Activated CD4-positive, alpha-beta memory T cell treated with anti-CD3 and anti-CD28 coated beads, Interleukin-2, amount 10 ng/mL, durations not matched to agents 7 days and 5 days (primary cell): ENCODE data around the gene NXN. TPM values are rescaled to one million over a fixed set of nuclear protein-coding genes. Genes with fewer than 3 reads are reported as not detected.
"Not testable (repeated sequence)": the region's sequence is repeated elsewhere in the genome, so short reads cannot be mapped to it uniquely, and the experiment has no call there.

Experiments
- CTCF ChIA-PET: fragments of 350-600 bp; sonication (Branson Sonifier 250); formaldehyde crosslinking; loops from one replicate; lab custom pipeline; 2021; ENCODE audit warnings: antibody characterized with exemption, inconsistent platforms; lab: Charles Lee
- POLR2A ChIA-PET: fragments of 350-600 bp; sonication (Branson Sonifier 250); formaldehyde crosslinking; loops from one replicate; lab custom pipeline; 2021; ENCODE audit warnings: antibody characterized with exemption; lab: Charles Lee
- DNase-seq: peaks from one replicate; pipeline ENCODE4 v3.0.0-alpha.2; 2020
- H3K27ac Mint-ChIP-seq: one replicate; pipeline ENCODE4 v1.8.0; 2021; ENCODE audit warnings: mild to moderate bottlenecking, mixed read lengths
- H3K27me3 Mint-ChIP-seq: one replicate; pipeline ENCODE4 v1.8.0; 2021; ENCODE audit warnings: mixed read lengths
- H3K36me3 Mint-ChIP-seq: one replicate; pipeline ENCODE4 v1.8.0; 2021; ENCODE audit warnings: low read depth, mixed read lengths
- H3K4me1 Mint-ChIP-seq: one replicate; pipeline ENCODE4 v1.8.0; 2021; ENCODE audit warnings: mixed read lengths
- H3K4me3 Mint-ChIP-seq: one replicate; pipeline ENCODE4 v1.8.0; 2021; ENCODE audit warnings: mild to moderate bottlenecking, mixed read lengths
- H3K9me3 Mint-ChIP-seq: one replicate; pipeline ENCODE4 v1.8.0; 2021; ENCODE audit warnings: mixed read lengths
- total RNA-seq, 2 experiments: library from RNA; stranded (reverse); gene quantifications; one replicate each; pipeline ENCODE4 v1.2.3, GENCODE V29; 2021

NXN gene
- total RNA-seq, 2 experiments from 2014 or later, result 0.23 to 0.30 TPM

DNA sequence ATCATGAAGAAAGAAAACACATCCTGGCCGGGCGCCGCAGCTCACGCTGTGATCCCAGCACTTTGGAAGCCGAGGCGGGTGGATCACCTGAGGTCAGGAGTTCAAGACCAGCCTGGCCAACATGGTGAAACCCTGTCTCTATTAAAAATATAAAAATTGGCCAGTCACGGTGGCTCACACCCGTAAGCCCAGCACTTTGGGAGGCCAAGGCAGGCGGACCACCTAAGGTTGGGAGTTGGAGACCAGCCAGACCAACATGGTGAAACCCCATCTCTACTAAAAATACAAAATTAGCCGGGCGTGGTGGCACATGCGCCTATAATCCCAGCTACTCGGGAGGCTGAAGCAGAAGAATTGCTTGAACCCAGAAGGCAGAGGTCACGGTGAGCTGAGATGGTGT, 7.7 kb downstream of the NXN start:
- CTCF ChIA-PET, result interaction anchor here (1.2 kb wide), 1 partner anchor 9 kb away, joined by 3 read pairs; no protein-coding TSS in a partner anchor

DNA sequence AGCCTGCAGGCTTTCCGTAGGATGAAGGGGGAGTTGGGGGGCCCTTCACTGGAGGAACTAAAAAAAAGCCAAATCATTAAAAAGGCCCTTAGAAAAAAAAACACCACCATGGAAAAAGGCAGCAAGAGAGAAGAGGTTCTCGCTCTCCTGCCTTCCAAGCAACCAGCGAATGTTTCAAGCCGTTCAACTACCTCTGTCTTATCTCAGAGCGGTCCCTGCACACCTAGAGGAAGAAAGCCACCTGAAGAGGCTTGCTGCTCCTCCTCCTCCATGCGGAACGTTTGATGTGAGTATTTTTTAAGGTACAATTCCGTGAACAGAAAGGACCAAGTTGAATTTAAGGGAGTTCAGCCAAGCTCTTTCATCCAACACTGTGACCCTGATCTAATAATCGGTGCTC, 9.2 kb downstream of the NXN start:
- Mint-ChIP-seq H3K4me1 (no peaks in the 10 kb centered on the region), H3K9me3 (no peaks in the 10 kb centered on the region), H3K36me3 (no peaks in the 10 kb centered on the region), H3K27me3 (peaks cover 23% of the 10 kb centered on the region), H3K4me3 (no peak overlapping the region), H3K27ac (no peak overlapping the region)
- no peak for DNase-seq
- CTCF ChIA-PET, result interaction anchor here (1.2 kb wide), 1 partner anchor 558 kb away, joined by 3 read pairs; no protein-coding TSS in a partner anchor
- POLR2A ChIA-PET, result no interaction called here

More for the DNA sequence above, 7.7 kb downstream of the NXN start:
- H3K27me3 Mint-ChIP-seq, result peaks cover 35% of the 10 kb centered on the region
- POLR2A ChIA-PET, DNase-seq, H3K36me3 Mint-ChIP-seq, H3K9me3 Mint-ChIP-seq, H3K4me1 Mint-ChIP-seq, H3K27ac Mint-ChIP-seq, H3K4me3 Mint-ChIP-seq: not testable (repeated sequence)

DNA sequence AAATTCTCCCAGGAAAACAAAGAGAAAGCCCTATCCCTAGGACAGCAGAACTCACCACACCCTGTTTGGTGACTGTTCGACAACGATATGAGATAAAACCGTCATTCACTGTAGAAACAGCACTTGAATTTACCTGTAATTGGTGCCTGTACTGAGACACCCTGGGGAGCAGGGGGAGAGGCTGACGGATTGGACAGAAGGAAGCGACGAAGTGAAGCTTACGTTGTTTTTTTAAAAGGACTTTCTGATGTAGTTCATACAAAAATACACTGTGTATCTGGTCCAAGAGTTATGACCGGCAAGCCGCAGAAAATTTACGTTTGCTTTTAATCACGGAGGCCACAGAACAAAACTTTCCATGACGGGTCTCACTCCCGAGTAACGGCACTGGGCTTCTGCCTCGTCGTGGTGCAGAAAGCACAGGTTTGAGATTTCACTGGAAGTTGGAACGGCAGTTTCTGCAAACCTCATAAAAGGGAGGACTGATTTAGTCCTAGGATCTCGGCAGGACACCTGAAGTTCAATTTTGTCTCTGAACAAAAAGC, 9.7 kb downstream of the NXN start:
- Mint-ChIP-seq H3K4me1 (no peaks in the 10 kb centered on the region), H3K4me3 (no peak overlapping the region), H3K36me3 (no peaks in the 10 kb centered on the region), H3K27ac (no peak overlapping the region), H3K27me3 (peaks cover 22% of the 10 kb centered on the region), H3K9me3 (no peaks in the 10 kb centered on the region)
- POLR2A ChIA-PET, result no interaction called here
- CTCF ChIA-PET, result no interaction called here
- DNase-seq, result no peak

DNA sequence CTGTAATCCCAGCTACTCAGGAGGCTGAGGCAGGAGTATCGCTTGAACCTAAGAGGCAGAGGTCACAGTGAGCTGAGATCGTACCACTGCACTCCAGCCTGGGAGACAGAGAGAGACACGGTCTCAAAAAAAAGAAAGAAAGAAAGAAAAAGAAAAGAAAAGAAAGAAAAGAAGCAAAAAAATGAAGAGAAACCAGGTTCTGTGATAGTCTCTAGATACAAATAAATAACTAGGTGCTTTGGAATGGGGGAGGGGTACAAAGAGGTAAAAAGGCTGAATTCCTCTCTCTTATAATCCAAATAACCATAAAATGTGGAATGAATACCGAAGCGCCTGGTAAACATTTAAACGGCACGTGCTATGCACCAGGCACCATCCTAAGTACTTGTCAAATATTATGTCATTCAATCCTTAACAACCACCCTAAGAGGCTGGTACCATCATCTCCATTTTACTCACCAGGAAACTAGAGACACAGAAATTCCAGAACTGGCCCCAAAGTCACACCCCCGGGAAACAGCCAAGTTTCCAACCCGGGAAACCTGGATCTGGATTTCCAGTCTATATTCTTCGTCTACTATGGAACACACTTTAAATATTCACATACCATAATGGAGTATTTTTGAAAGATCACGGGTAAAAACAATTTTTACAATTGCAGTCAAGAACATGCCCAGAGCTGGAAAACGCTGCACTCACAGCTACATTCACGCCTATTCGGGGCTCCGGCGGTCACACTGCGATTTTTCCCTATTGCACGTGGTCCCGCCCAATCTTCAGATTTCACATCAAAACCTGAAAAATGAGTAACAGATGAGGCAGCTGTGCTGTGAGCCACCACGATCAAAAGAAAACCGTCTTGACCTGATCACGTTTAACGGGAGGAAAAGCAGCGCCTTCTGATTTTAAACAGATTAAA, 10.5 kb downstream of the NXN start:
- ChIA-PET POLR2A (no interaction called here), CTCF (no interaction called here)
- H3K9me3 Mint-ChIP-seq, result no peaks in the 10 kb centered on the region
- no peaks in the 10 kb centered on the region for H3K36me3 Mint-ChIP-seq
- peaks cover 26% of the 10 kb centered on the region for H3K27me3 Mint-ChIP-seq
- no peaks in the 10 kb centered on the region for H3K4me1 Mint-ChIP-seq
- no peak overlapping the region for H3K27ac Mint-ChIP-seq
- DNase-seq, result no peak
- H3K4me3 Mint-ChIP-seq, result no peak overlapping the region

DNA sequence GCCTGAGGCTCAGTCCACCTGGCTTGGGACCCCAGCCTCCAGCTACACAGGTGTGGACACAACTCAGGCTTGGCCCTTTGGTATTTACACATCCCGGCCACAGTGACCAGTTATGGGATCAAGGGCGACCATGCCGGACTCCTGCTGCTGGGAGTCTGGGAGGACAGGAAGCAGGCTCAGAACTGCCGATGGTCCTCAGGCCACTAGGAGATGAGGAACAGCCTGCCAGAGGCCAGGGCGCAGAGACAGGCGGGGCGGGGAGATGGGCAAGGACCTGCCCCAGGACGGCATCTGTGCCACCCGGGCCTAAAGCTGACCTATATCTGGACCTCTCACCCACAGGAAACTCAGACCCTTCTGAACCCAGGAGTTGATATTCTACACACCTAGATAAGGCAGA, 12.5 kb downstream of the NXN start:
- no peak overlapping the region for H3K27ac Mint-ChIP-seq
- no peak overlapping the region for H3K4me3 Mint-ChIP-seq
- DNase-seq, result no peak
- CTCF ChIA-PET, result no interaction called here
- POLR2A ChIA-PET, result no interaction called here
- H3K4me1 Mint-ChIP-seq, result no peaks in the 10 kb centered on the region
- H3K9me3 Mint-ChIP-seq, result no peaks in the 10 kb centered on the region
- H3K27me3 Mint-ChIP-seq, result peaks cover 28% of the 10 kb centered on the region
- no peaks in the 10 kb centered on the region for H3K36me3 Mint-ChIP-seq

DNA sequence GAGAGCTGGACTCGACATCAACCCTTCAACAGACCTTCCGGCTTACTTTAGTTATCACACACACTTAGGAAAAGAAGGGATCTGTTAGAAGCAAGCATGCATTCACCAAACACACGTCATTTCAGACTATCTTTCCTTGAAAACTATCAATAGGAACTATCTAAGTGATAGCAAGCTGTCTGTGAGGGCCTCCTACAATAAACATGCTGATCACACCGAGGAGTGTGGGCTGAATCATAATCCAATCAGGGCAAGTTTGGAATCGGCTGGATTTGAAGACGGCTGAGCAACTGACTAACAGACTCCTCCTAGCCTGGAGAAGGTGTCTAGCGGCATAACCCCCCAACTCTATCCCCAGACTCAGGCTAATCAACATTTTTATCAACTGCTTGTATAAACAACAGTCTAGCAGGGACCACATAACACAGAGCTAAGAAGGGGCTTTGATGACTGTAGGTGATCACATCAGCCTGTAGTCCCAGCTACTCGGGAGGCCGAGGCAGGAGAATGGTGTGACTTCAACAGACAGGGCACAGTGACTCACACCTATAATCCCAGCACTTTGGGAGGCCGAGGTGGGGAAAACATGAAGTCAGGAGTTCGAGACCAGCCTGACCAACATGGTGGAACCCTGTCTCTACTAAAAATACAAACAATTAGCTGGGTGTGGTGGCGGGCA, 14.1 kb downstream of the NXN start:
- no peaks in the 10 kb centered on the region for H3K4me1 Mint-ChIP-seq
- no peak overlapping the region for H3K4me3 Mint-ChIP-seq
- ChIA-PET POLR2A (no interaction called here), CTCF (interaction anchor here (1.1 kb wide), 1 partner anchor 31 kb away, joined by 3 read pairs; no protein-coding TSS in a partner anchor)
- H3K27me3 Mint-ChIP-seq, result peaks cover 32% of the 10 kb centered on the region
- H3K36me3 Mint-ChIP-seq, result no peaks in the 10 kb centered on the region
- no peaks in the 10 kb centered on the region for H3K9me3 Mint-ChIP-seq
- DNase-seq, result no peak
- H3K27ac Mint-ChIP-seq, result no peak overlapping the region

DNA sequence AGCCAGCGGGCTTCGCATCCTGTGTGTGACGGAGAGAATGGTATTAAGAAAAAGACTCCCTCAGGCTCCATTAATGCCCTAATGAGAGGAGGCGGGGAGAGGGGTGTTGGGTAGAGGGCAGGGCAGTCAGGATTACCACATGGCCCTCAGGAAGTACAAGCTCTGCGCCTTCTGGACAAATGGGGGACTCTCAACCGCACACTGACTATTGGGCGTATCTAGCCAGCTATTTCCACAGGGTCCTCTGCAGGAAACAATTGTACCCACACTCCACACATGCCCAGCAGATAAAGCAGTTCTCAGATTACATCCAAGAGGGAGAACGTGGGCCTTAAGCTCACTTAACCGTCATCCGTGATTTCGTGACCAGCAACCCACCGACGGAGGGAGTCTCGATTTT, 14.7 kb downstream of the NXN start:
- DNase-seq, result no peak
- ChIA-PET CTCF (no interaction called here), POLR2A (no interaction called here)
- Mint-ChIP-seq H3K36me3 (no peaks in the 10 kb centered on the region), H3K27ac (no peak overlapping the region), H3K4me3 (no peak overlapping the region), H3K4me1 (no peaks in the 10 kb centered on the region), H3K27me3 (peaks cover 30% of the 10 kb centered on the region), H3K9me3 (no peaks in the 10 kb centered on the region)

DNA sequence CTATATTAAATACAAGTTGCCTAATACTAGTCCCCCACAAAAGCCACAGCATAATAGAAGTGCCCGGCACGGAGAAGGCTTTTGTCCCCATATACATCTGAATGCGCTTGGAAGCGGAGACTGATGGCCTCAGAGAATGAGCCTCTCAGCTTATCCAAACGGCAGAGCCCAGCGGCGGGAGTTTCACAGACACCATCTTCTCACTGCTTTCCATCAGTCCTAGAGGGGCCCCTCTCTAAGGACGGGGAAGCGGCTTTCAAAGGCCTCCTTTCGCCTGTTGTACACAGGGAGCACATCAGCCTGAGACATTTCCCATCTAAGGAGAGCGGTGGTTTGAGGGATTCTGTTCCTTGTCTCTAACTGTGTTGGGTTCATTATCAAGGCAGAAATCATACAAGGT, 16.9 kb downstream of the NXN start:
- Mint-ChIP-seq H3K9me3 (no peaks in the 10 kb centered on the region), H3K36me3 (no peaks in the 10 kb centered on the region), H3K4me3 (no peak overlapping the region), H3K27me3 (peaks cover 18% of the 10 kb centered on the region), H3K4me1 (no peaks in the 10 kb centered on the region), H3K27ac (no peak overlapping the region)
- ChIA-PET POLR2A (no interaction called here), CTCF (no interaction called here)
- DNase-seq, result no peak

DNA sequence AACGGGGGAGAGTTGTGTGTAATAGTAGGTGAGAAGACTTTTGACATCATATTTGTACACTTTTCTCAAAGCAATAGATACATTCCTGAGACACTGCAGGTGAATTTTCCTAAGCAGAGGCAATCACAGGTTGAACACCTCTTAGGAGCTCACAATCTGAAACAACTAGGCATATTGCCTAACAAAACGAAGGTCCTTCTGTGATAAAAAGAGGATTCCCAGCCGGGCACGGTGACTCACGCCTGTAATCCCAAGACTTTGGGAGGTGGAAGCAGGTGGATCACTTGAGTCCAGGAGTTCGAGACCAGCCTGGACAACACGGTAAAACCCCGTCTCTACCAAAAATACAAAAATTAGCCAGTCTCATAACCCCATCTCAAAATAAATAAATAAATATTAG, 17.4 kb downstream of the NXN start:
- H3K4me3 Mint-ChIP-seq, result no peak overlapping the region
- DNase-seq, result no peak
- POLR2A ChIA-PET, result no interaction called here
- H3K27me3 Mint-ChIP-seq, result peaks cover 16% of the 10 kb centered on the region
- no peaks in the 10 kb centered on the region for H3K36me3 Mint-ChIP-seq
- H3K9me3 Mint-ChIP-seq, result no peaks in the 10 kb centered on the region
- H3K4me1 Mint-ChIP-seq, result no peaks in the 10 kb centered on the region
- no peak overlapping the region for H3K27ac Mint-ChIP-seq
- CTCF ChIA-PET, result no interaction called here

DNA sequence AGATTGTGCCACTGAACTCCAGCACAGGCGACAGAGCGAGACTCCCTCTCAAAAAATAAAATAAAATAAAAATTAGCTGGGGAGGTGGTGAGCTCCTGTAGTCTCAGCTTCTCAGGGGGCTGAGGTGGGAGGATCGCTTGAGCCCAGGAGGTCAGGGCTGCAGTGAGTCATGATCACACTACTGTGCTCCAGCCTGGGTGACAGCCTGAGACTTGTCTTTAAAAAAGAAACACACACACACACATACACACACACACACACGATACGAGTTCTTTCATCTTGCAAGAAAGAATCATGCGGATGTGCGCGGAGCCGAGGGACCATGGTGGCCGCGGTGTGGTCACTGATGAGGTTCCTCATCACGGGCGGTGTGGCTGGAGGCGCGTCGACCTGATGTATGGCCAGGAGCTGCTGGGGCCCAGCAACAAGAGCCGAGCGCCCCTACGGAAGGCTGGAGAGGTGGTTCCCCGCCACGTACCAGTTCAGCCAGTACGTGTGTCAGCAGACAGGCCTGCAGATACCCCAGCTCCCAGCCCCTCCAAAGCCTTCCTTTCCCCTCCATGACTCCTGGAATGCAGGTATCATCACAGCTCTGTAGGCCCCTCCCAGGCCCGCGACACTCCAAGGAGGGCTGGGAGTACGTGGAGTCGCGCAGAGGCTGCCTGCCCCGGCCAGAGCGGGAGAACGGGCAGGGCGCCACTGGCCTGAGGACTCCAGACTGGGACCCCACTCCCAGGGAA, 20.7 kb downstream of the NXN start:
- H3K27me3 Mint-ChIP-seq, result peaks cover 4% of the 10 kb centered on the region

DNA sequence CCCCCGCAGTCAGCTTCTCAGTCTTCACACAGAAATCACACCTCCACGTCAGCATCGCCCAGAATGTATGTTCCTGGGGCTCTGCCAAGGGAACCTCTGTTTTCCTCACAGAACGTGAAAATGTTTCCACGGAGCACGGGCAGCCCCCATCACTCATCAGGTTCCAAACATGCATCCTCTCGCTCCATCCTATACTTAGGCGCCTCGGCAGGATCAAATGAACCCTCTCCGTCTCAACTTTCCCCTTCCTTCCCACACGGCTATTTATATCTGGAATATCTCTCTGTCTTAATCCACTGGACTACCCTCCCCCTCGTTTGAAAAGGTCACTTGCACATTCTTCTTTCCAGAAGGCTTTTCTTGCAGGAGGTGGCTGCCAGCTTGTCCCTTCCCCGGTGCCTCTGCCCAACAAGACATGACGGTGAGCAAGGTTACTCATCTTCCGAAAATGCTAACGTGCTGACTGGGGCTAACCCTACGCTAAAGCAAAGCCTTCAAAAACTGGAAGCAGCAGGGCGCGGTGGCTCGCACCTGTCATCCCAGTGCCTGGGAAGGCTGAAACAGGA, 21.6 kb downstream of the NXN start:
- CTCF ChIA-PET, result interaction anchor here (1.4 kb wide), 1 partner anchor 39 kb away, joined by 4 read pairs; the partner anchor contains the start of gene TIMM22

More for the DNA sequence above, 20.7 kb downstream of the NXN start:
- no peaks in the 10 kb centered on the region for H3K9me3 Mint-ChIP-seq
- H3K4me3 Mint-ChIP-seq, result no peak overlapping the region
- no peak overlapping the region for H3K27ac Mint-ChIP-seq
- ChIA-PET POLR2A (no interaction called here), CTCF (no interaction called here)
- no peaks in the 10 kb centered on the region for H3K4me1 Mint-ChIP-seq
- H3K36me3 Mint-ChIP-seq, result no peaks in the 10 kb centered on the region
- no peak for DNase-seq

DNA sequence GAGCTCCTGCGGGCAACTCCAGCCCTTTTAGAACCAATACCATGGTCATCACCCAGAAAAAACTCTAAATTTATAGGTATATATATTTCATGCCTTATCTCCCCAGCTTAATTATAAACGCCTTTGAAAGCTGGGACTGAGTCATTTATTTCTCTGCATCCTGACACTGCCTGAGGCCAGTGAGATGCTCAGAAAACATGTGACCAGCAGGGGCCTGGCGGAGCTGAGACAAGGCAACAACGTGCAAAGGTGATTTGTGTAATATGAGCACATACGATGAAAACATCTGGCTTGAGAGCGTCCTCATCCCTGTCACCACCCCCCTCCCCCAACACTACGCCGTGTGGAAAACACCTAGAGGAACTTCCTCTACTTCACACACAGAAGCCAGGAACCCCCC, 22.7 kb downstream of the NXN start:
- Mint-ChIP-seq H3K4me3 (no peak overlapping the region), H3K27me3 (peaks cover 3% of the 10 kb centered on the region), H3K4me1 (no peaks in the 10 kb centered on the region), H3K27ac (no peak overlapping the region), H3K9me3 (no peaks in the 10 kb centered on the region), H3K36me3 (no peaks in the 10 kb centered on the region)
- DNase-seq, result no peak
- ChIA-PET POLR2A (no interaction called here), CTCF (interaction anchor here (0.7 to 1.4 kb wide), 2 partner anchors 40 to 103 kb away, joined by 3 to 4 read pairs; partner anchors contain the start of gene TIMM22)

More for the DNA sequence above, 21.6 kb downstream of the NXN start:
- peaks cover 4% of the 10 kb centered on the region for H3K27me3 Mint-ChIP-seq
- H3K36me3 Mint-ChIP-seq, result no peaks in the 10 kb centered on the region
- no peaks in the 10 kb centered on the region for H3K4me1 Mint-ChIP-seq
- POLR2A ChIA-PET, result no interaction called here
- no peaks in the 10 kb centered on the region for H3K9me3 Mint-ChIP-seq
- DNase-seq, result no peak
- H3K4me3 Mint-ChIP-seq, result no peak overlapping the region
- no peak overlapping the region for H3K27ac Mint-ChIP-seq
